ENCODE measurements around the gene FBF1.
"Not testable (repeated sequence)": the region's sequence is repeated elsewhere in the genome, so short reads cannot be mapped to it uniquely, and the experiment has no call there.

Gene FBF1

GRCh38 chr17:75940727-75941441 is at the start of gene FBF1:
FBF1 (minus strand) TSS chr17:75941042; CDS start chr17:75938149, 2,893 bp downstream.
- peak; percentile 92 for DNase-seq

DNA sequence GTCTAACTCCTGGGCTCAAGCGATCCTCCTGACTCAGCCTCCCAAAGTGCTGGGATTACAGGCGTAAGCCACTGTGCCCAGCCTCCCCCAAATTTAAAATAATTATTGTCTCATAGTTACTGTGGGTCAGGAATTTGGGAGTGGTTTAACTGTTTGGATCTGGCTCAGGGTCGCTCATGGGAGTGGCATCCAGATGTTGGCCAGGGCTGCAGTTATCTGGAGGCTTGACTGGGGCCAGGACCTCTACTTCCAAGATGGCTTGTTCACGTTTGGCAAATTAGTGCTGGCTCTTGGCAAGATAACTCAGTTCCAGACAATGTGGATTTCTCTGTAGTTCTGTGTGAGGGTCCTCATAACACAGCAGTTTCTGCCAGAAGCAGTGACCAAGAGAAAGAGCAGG is 46.2 kb upstream of the FBF1 start:
- no peak for DNase-seq

DNA sequence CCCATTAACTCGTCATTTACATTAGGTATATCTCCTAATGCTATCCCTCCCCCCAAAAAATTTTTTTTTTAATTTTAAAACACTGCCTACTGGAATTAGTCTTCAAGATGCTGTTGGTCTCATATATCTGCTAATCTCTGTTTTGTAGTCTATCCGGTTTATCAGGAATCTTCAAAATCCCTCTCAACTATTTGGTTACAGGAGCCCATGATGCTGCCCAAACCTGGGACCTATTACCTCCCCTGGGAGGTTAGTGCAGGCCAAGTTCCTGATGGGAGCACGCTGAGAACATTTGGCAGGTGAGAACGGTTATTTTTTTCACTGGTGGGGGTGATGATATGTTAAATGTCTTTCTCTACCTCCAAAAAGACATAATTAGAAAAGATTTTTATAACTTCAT is 45.1 kb upstream of the FBF1 start:
- no peak for DNase-seq

- no peak for DNase-seq
These were observed 42.8 kb upstream of the FBF1 start for GRCh38 chr17:75983501-75984181.

- no peak for DNase-seq
These were observed 40.3 kb upstream of the FBF1 start for GRCh38 chr17:75981019-75981615.

GRCh38 chr17:75980188-75981018 is 39.6 kb upstream of the FBF1 start:
- no peak for DNase-seq

DNA sequence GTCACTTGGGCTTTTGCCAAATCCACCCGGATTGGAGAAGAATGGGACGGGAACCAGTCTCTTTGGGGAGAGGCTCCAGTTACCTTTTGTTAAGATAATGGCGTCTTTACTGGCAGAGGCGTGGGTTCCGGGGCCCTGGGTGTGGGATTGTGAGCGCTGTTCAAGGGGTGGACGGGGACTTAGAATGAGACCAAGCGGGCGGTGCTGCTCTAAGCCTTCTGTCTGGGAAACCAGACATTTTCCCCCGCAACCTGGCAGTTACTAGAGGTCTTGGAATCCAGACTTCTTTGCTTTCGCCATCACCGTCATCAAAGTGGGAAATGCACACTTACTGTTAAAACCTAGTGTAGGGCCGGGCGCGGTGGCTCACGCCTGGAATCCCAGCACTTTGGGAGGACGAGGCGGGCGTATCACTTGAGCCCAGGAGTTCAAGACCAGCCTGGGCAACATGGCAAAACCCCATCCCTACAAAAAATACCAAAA is 38.9 kb upstream of the FBF1 start:
- peak; percentile 42 for DNase-seq

DNA sequence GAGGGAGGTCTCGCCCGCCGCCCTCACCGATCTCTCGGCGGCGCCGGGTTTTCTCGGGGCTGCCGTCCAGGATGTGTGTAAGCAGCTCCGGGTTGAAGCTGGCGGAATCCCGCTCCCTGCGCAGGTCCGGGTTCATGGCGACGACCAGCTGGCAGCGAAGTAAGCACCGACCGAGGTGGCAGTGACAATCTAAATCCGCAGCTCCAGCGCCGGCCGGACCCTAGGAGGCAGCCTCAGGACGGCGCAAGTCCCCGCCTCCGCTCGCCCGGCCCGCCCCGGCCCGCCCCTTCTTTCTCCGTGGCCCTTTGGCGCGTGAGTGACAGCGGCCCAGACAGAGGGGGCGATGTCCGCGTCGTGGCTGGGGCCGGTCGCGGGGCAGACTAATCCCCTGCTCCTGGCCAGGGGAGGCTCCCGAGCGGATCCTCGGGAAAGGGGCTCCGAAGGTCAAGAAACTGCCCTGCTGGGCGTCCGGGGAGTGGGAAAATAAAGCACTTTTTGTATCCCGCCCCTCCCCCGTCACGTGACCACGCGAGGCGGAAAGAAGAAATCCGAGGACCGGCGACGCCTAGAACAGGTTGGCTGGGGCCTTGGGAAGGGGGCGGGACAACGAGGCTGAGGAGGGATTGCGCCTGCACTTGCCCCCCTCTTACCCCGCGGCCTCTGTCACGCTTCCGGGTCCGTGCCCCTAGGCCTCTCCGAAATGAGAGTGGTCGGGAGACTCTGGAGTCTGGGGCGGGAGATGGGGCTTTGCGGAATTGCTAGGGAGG is 38.3 kb upstream of the FBF1 start, which contains the start of the genes ACOX1 and TEN1:
Gene ACOX1 (minus strand): TSS at position 229 of the 767 bp plus-strand sequence. CDS start 93 bp downstream, at position 136.
Gene TEN1 (plus strand): TSS at position 303 of the 767 bp plus-strand sequence. CDS start 6,953 bp downstream, outside the sequence.
- DNase-seq: peak; percentile 92

GRCh38 chr17:75976175-75976848 is 35.5 kb upstream of the FBF1 start:
- DNase-seq: no peak

- no peak for DNase-seq
These were observed 34.9 kb upstream of the FBF1 start for GRCh38 chr17:75975757-75976174.

GRCh38 chr17:75975187-75975586 is 34.3 kb upstream of the FBF1 start:
- DNase-seq: not testable (repeated sequence)

DNA sequence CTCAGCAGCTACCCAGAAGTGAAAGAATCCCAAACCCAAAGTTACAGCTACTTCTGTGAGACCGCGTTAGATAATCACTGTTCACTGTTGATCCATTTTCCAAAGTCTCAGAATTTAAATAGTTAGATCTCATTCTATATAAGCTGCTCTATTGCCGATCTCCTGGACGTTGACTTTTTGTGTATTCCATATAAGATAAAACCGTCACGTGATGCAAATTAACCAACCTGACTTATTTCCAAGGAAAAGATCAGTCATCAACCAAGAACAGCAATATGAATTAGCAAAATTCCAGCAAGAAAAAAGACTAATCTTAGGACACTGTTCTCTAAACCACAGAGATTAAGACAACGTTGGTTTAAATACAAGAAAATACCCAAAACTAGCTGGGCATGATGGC is 29.8 kb upstream of the FBF1 start:
- no peak for DNase-seq

DNA sequence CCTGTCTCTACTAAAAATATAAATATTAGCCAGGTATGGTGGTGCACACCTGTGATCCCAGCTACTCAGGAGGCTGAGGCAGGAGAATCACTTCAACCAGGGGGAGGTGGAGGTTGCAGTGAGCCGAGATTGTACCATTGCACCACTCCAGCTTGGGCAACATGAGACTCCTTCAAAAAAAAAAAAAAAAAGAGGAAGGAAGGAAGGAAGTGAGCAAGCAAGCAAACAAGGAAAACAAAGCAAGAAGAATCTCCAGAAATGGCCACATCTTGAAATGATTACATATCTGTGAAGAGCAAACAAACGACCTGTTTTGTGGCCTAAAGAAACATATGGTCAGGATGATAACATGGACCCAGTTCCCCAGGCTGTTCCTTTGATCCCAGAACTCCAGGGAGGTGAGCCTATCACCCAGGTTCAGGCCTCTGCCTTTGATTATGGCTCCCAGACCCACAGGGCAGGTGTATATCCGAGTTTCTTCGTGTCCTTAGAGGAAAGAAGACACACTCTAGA is 29.2 kb upstream of the FBF1 start:
- DNase-seq: no peak

- DNase-seq: not testable (repeated sequence)
These were observed 28.2 kb upstream of the FBF1 start for GRCh38 chr17:75969044-75969443.

DNA sequence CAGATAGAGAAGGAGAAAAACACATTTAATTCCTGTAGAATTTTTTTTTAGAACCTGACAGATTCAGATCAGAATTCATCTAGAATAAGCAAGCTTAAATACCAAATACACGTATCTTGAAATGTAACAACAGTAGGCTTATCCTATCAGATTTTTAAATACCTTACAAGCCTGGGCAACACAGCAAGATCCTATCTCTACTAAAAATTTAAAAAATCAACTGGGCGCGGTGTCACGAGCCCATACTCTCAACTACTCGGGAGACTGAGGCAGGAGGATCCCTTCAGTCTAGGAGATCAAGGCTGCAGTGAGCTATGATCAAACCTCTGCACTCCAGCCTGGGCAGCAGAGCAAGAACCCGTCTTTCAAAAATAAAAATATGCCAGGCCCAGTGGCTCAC is 24.6 kb upstream of the FBF1 start:
- no peak for DNase-seq

DNA sequence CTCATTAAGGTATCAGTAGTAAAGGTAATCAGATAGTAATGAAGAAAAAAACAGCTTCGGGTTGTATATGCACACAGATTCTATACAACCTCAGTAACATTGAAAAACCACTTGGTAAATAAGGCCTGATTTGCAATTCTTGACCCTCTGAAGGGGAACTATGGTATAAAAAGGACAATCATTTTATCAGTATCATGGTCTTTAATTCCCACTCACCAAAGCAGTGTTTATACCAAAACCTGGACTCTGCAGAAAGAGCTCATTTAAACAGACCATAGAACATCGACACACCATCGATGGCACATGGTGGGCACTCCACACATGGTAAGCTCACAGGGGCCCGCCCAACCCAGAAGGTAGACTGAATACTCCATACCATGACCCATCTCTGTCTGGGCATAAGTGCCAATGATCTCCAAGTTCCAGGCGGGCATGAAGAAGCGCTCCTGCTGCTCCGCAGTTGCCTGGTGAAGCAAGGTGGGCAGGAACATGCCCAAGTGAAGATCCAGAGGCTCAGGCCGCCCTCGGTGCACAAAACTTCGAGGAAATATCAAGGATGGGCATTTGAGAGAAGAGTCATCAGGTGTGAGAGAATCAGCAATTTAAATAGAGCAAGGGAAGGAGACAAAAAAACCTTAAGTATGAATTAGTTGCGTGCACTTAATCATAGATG is 19.1 kb upstream of the FBF1 start:
- no peak for DNase-seq

GRCh38 chr17:75959051-75959838 is 18.4 kb upstream of the FBF1 start:
- DNase-seq: no peak

DNA sequence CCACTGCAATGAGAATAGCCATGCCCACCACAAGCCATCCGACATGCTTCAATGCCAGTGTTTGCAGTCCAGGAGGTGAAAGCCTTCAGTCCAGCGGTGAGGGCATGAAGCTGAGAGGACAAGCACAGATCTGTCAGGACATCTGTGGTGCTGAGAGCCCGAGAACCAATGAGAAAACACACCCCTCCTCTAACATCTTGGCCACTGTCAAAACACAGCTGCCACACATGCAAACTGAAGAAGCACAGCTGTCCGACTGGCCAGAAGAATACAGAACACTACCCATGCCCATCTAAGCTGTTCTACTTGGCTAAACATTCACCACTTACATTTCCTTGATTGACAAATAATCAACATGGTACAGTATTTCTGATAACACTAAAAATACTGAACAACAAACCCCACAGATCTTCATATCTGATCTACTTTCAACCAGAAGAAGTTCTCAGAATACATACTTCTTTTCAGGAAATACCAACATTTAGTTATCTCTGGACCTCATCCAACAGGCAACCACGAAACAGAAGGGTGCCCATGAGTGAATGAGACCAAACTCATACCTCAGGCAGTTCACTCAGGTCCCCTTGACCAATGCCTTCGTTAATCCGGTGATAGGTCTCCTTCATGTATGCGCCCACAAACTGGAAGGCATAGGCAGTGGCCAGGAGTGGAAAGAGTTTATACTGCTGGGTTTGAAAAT is 10.2 kb upstream of the FBF1 start:
- DNase-seq: no peak

DNA sequence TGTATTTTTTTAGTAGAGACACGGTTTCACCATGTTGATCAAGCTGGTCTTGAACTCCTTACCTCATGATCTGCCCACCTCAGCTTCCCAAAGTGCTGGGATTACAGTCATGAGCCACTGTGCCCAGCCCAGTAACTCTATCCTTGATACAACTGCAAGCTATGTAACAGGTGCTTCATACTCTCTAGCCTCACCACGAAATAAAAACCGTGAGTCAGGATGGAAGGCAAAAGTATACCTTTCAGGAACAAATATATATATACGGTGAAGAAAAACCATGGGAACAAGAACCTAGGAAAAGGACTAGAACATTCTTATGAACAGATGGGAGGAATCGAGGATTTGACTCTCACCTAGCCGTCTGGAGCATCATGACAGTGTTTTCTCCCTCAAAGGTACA is 9.6 kb upstream of the FBF1 start:
- DNase-seq: no peak

All from NCI-H526 treated with DMSO at 0.1 percent for 48 hours (cell line).